Measurements from ENCODE around the gene RIC3.

RIC3 gene

DNA sequence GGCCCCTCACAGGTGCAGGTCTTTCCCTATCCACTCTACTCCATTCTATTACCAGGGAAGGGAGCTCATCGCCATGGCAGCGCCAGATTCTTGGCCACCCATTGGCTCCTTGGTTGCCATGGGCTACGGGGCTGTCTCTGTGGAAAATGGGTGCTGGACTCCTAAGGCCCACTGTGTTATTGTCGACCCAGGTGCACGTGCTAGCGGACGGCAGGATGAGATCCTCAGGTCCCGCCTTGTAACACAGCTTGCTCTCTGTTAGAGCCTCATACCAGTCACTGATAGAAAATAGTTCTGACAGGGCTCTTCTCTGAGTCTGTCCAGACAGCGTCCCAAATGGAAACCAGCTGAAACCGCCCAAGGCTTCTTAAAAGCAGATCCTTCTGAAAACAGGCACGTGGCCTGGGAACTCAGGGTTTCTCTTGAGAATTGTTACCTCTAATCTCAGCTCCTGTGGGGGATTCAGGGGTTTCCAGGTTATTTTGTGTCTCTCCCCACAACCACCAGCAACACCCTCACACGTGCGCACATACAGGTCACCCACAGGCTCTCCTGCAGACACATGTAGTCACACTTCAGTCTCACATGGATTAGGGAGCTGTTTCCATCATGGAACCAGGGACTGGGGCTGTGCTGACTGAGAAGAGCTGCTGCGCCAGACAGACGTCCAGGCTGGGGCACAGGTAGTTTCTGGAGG, 86.3 kb downstream of the RIC3 start:
- Histone ChIP-seq H3K4me1 (ENCODE audit: insufficient read depth, low read length) (peaks cover 35% of the 10 kb centered on the region), H3K9me3 (ENCODE audit: control insufficient read depth, insufficient read depth, low read length) (no peaks in the 10 kb centered on the region), H3K9ac (ENCODE audit: low read depth, low read length) (no peak overlapping the region), H3K36me3 (ENCODE audit: insufficient read depth, low read length) (no peaks in the 10 kb centered on the region)

DNA sequence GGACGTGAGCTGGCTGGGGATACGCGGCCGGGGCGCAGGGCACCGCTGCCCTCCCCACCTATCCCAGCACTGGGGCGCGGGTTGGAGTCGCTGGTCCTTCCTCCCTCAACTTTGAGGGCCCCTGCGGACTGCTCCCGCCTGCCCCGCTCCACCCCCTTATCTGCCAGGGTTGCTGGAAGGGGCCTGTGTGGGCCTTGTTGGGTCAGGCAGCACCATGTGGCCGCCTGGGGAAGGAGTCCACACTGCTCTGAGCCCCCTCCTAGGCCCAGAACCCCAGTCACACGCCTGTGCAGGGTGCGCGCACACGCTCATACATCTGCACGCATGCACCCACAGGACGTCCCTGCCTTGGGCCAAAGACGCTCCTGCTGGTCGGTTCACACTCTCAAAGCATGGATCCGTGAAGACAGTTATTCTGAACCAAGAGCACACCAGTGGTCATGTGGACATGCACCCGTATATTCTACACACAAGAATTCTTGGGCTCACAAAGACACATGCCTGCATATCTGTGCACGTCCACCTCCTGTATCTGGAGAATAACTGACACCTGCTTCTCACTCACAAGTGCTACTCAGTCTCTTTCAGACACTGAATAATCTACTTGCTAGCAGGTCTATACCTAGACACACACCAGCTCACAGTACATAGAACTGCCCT, 87.1 kb downstream of the RIC3 start:
- H3K36me3 ChIP-seq (ENCODE audit: insufficient read depth, low read length) = no peaks in the 10 kb centered on the region
- no peaks in the 10 kb centered on the region for H3K9me3 ChIP-seq (ENCODE audit: control insufficient read depth, insufficient read depth, low read length)
- peak overlapping the region; percentile 65 for H3K9ac ChIP-seq (ENCODE audit: low read depth, low read length)
- peaks cover 30% of the 10 kb centered on the region for H3K4me1 ChIP-seq (ENCODE audit: insufficient read depth, low read length)

DNA sequence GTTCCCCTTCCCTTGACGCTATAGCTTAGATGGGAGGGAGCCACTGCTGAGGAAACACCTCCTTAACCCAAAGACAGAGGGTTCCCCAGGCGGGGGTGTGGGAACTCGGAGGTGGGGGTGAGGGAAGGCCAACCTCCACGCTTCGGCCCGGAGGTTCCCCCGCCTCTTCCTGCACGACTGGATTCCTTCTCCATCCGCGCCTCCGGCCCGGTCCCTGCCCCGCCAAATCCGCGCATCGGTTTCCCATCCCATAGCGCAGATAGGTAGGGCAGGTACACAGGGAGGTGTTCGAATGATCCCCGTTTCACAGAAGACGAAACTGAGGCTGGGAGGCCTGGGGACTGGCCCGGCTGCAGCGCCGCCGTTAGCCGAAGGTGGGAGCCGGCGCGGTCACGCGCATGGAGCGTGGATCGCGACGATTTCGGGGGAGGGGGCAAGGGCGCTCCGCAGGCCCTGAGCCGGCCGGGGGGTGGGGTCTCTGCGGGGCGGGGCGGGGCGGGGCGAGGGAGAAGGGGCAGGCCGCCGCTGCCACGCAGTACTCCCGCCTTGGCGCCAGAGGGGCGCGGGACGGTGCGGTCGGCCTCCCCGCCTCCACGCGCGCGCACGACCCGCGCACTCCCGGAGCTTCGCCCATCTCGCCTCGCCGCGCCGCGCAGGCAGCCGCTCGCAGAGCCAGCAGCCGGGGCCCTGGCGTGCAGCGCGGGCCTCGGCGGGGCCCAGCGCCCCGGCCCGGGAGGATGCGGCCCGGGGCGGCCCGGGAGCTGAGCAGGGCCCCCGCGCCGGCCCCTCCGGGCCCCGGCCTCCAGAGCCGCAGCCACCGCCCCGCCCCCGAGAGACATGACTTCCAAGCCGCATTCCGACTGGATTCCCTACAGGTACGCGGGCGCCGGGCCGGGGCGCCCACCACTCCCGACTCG, 87.9 kb downstream of the RIC3 start, which contains the start of gene TUB:
TUB (plus strand) TSS at position 538 of the 917 bp plus-strand sequence; CDS start at position 838, 300 bp downstream.
- Histone ChIP-seq H3K9me3 (ENCODE audit: control insufficient read depth, insufficient read depth, low read length) (no peaks in the 10 kb centered on the region), H3K9ac (ENCODE audit: low read depth, low read length) (peak within 1 kb of the TSS; percentile 65), H3K36me3 (ENCODE audit: insufficient read depth, low read length) (no peaks in the 10 kb centered on the region), H3K4me1 (ENCODE audit: insufficient read depth, low read length) (peaks cover 26% of the 10 kb centered on the region)

DNA sequence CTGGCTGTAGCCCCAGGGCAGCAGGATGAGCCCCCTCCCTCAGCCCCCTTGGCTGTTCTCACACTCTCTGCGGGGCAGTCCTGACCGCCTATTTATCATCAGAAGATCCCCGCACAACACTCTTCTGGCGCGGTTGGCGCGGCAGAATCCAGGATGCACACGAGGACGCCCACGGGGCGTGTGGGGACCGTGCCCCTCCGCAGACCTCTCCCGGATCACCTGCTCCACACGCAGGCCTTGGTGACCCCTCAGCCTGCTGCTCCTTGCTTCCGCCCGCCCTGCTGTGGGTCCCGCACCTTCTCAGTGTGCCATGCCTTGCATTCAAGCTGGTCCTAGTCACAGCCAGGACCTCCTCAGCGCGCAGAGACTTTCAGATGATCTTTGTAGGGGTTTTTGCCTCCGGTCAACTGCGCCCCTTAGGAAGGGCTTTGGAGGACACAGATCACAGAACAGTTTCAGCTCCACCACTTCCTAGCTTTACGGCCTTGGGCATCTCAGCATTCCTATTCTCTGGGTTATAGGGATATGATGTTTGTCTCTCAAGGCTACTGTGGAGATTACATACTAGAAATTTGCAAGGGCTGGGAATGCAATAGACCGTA, 88.7 kb downstream of the RIC3 start:
- Histone ChIP-seq H3K9ac (ENCODE audit: low read depth, low read length) (peak overlapping the region; percentile 58; the same call in 1 of the 2 replicates), H3K36me3 (ENCODE audit: insufficient read depth, low read length) (no peaks in the 10 kb centered on the region), H3K4me1 (ENCODE audit: insufficient read depth, low read length) (peaks cover 23% of the 10 kb centered on the region), H3K9me3 (ENCODE audit: control insufficient read depth, insufficient read depth, low read length) (no peaks in the 10 kb centered on the region)

DNA sequence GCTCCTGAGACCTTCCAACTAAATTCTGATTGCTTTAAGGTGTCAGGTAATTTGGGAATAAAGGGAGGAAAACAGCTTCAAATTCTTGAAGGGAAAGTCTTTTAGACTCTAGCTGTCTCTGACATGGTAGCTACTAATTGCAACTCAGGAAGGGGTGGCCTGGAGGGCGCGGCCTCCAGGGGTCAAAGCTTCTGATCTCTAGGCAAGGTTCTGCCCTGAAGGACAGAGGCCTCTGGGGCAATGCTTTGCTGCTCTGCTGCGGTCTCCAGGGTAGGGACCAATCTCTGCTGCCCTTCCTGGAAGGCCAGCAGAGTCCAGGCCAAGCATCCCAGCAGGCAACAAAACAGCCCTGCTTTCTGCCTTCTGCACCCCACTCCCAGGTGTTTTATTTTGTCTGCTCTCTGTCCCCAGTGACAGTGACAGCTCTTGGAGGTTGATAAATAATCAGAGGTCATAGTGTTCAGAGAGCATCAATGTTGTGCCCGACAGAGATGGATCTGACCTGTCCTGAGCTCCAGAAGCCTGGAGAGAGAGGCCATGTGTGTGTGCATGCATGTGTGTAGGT, 89.6 kb downstream of the RIC3 start:
- H3K36me3 ChIP-seq (ENCODE audit: insufficient read depth, low read length) = no peaks in the 10 kb centered on the region
- H3K9ac ChIP-seq (ENCODE audit: low read depth, low read length) = no peak overlapping the region
- H3K4me1 ChIP-seq (ENCODE audit: insufficient read depth, low read length) = peaks cover 15% of the 10 kb centered on the region
- H3K9me3 ChIP-seq (ENCODE audit: control insufficient read depth, insufficient read depth, low read length) = no peaks in the 10 kb centered on the region

DNA sequence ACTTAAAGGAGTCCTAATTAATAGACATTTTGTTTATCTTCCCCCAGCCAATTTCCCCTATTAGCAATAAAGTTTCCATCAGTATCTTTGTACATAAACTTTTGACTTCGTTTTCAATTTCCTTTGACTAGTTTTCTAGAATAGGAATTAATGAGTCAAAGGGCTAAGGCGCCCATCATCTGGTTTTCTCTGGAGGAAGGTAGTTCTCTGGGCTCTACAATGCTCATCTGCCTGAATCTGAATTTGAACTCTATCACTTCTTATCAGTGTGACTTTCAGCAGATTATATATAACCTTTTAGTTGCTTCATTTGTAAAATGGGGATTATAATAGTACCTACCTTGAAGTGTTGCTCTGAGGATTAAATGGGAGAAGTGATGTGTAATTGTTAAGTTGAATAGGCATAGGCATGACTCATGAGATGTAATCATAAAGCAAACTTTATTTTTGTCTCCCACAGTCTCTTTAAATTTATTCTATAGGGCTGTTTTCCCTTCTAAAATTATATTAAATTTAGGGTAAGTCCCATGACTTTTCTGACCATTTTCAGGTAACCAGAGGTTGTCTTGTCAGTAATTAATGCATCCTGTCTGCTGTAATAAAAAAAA, 93.6 kb downstream of the RIC3 start:
- Histone ChIP-seq H3K9me3 (ENCODE audit: control insufficient read depth, insufficient read depth, low read length) (no peaks in the 10 kb centered on the region), H3K4me1 (ENCODE audit: insufficient read depth, low read length) (peaks cover 6% of the 10 kb centered on the region), H3K9ac (ENCODE audit: low read depth, low read length) (no peak overlapping the region), H3K36me3 (ENCODE audit: insufficient read depth, low read length) (no peaks in the 10 kb centered on the region)

DNA sequence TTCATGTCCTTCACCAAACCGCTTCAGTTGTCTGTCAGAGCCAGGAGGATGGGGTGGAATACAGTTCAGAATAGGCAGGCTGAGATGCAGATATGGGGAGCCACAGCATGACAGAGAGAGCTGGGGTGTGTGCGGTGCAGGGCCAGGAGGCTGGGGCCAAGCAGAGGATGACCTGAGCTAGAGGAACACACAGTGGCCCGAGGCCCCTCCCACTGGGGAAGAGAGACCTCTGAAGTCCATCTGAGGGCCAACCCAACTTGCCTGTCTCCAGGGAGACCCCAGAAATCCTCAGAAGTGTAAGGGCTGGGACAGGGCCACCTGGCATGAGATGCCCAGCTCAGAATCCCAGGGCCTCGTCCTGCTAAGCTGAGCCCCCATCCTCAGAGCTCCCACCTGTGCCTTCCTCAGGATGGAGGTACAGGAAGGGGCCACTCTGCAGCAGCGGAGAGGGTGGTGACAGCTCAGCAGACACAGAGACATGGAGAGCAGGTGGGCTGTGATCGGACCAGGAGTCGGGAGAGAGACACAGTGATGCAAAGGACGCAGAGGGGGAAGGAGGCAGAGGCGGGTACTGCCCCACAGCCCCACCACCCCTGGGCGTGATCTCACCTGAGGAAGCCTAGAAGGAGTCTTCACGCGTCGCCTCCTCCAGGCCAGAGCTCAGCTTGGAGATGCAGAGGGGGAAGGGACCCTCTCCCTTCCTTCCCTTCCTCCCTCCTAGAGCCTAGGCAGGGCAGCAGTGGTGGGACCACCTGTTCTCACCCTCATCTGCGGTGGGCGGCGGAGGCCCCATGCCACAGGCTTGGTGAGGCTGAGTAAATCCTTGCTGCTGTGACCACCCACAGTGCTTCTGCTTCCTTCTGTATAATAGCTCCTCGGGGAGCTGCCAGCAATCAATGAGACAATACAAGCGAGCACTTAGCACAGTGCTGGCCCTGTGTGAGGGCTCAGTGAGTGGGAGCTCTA, 96.9 kb downstream of the RIC3 start:
- Histone ChIP-seq H3K36me3 (ENCODE audit: insufficient read depth, low read length) (no peaks in the 10 kb centered on the region), H3K4me1 (ENCODE audit: insufficient read depth, low read length) (peaks cover 6% of the 10 kb centered on the region), H3K9me3 (ENCODE audit: control insufficient read depth, insufficient read depth, low read length) (no peaks in the 10 kb centered on the region), H3K9ac (ENCODE audit: low read depth, low read length) (no peak overlapping the region)

DNA sequence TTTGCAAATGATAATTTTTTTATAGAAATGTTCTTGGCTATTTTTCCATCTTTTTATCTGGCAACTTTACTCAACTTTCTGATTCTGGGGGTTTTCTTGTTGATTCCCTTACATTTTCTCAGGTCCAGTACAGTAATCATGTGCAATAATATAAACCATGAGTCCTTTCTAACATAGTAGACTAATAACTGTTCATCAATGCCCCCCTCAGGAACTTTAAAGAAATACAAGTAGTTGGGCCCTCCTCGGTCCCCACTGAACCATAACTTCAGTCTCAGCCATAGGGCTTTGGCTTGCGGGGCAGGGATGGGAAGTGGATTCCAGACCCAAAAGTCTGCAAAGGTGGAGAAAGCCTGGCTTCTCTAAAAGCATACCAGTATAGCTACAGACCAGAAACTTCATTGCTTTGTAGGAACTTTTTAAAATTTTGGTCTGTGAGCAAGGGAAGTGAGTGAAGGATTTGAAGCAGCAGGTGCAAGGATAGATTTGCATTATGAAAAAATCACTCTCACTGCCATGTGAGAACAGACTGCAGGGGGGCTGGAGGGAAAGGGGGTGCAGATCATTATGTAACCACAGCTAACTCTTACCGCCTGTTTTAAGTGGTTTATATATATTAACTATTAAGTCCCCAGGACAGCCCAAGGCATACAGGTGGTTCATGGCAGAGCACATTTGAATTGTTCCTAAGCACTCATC, 98.3 kb downstream of the RIC3 start:
- Histone ChIP-seq H3K9ac (ENCODE audit: low read depth, low read length) (no peak overlapping the region), H3K9me3 (ENCODE audit: control insufficient read depth, insufficient read depth, low read length) (no peaks in the 10 kb centered on the region), H3K36me3 (ENCODE audit: insufficient read depth, low read length) (no peaks in the 10 kb centered on the region), H3K4me1 (ENCODE audit: insufficient read depth, low read length) (peaks cover 6% of the 10 kb centered on the region)

DNA sequence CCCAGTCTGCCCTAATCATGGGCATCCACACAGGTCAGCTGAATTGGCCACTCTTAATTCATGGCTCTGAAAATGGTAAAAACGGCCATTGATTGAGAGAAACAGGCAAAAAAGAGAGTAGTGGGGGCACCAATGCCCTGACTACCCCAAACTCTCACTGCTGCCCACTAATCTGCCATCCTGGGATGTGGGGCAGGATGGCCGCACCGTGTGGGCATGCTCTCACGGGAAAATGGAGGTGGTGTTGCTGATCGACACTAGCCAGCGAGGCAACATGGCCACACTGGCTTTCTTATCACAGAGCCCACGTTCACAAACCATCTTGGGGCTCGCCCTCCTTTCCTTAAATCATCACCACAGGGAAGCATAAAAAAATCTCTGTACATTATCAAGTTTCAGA, 99.1 kb downstream of the RIC3 start:
- Histone ChIP-seq H3K9me3 (ENCODE audit: control insufficient read depth, insufficient read depth, low read length) (no peaks in the 10 kb centered on the region), H3K9ac (ENCODE audit: low read depth, low read length) (no peak overlapping the region), H3K36me3 (ENCODE audit: insufficient read depth, low read length) (no peaks in the 10 kb centered on the region), H3K4me1 (ENCODE audit: insufficient read depth, low read length) (peaks cover 6% of the 10 kb centered on the region)

DNA sequence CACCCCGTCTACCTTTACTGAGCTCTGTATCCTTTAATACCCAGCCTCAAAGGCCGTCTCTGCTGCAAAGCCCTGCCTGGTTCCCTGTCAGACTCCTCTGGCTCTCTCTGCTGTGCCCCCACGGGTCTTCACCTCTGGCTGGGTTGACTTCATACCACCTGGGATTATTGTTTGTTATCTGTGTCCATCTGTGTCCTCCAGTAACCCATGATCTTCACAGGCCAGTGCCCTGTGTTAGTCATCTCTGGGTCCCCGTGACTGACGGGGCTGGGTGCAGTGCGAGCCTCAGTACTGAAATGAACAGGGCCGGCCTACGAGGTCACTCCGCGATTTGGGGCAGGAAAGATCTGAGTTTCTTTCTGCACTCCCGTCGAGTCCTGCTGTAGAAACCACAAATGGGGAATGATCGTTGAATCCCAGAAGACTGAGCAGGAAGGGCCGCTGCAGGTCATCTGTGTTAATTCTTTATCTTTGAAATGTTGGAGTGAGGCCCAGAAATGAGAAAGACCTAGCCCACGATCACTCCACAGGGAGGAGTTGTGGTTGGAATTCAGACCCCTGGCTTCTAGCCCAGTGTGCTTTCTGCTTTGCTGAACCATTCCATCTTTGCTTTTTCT, 100.1 kb downstream of the RIC3 start:
- Histone ChIP-seq H3K9me3 (ENCODE audit: control insufficient read depth, insufficient read depth, low read length) (no peaks in the 10 kb centered on the region), H3K36me3 (ENCODE audit: insufficient read depth, low read length) (no peaks in the 10 kb centered on the region), H3K9ac (ENCODE audit: low read depth, low read length) (no peak overlapping the region), H3K4me1 (ENCODE audit: insufficient read depth, low read length) (peaks cover 6% of the 10 kb centered on the region)

DNA sequence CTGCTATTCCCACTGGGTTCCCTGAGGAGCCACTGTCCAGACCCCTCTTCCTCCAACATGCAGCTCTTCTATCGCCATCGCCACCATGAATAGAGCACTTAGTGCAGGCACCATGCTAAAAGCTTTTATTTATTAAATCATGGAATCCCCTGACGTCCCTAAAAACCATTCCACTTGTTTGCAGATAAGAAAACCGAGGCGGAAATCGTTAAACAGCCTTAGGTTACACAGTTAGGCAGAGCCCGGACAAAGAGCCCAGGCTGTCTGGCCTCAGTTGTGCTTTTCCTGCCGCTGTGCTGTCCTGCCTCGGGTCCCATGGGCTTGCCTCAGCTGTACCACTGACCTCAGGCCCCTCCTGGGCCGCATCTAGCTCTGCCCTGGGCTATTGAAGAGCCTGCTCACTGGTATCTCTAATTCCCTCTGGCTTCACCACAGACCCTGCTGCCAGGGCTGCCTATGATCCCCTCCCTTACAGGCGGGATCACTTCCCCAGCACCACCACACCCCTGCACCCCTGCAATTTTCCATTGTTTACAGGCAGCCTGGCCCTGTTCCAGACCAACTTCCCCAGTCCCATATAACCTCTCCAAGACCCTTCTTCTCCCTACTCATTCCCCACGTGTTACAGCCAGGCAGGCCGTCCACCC, 100.8 kb downstream of the RIC3 start:
- no peak overlapping the region for H3K9ac ChIP-seq (ENCODE audit: low read depth, low read length)
- no peaks in the 10 kb centered on the region for H3K36me3 ChIP-seq (ENCODE audit: insufficient read depth, low read length)
- H3K9me3 ChIP-seq (ENCODE audit: control insufficient read depth, insufficient read depth, low read length) = no peaks in the 10 kb centered on the region
- peaks cover 6% of the 10 kb centered on the region for H3K4me1 ChIP-seq (ENCODE audit: insufficient read depth, low read length)

DNA sequence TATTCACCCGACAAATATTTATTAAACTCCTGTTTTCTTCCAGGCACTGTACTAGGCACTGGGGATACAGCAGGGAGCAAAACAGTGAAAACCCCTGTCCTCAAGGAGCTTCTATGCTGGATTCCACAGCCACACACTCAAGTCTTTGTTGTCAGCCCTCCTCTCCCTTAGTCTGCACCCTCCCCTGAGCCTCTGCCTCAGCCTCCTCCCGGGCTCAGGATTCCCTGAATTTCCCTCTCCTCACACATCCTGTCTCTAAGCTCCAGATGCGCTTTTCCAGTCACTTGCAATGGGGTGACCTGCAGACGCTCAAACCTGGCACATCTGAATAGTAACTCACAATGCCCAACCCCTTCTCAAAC, 101.3 kb downstream of the RIC3 start:
- Histone ChIP-seq H3K9me3 (ENCODE audit: control insufficient read depth, insufficient read depth, low read length) (no peaks in the 10 kb centered on the region), H3K9ac (ENCODE audit: low read depth, low read length) (no peak overlapping the region), H3K4me1 (ENCODE audit: insufficient read depth, low read length) (peaks cover 5% of the 10 kb centered on the region), H3K36me3 (ENCODE audit: insufficient read depth, low read length) (no peaks in the 10 kb centered on the region)
